Neural cell (in vitro differentiated cells): ENCODE measurements around the gene ASIC4. TPM values are rescaled to one million over a fixed set of nuclear protein-coding genes. Genes with fewer than 3 reads are reported as not detected.

ENCODE experiments used
- H2AFZ ChIP-seq: fragments of 200-600, 300-800 bp; sonication (generic), shearing (Covaris generic); 2 replicates; pipeline ENCODE4 v1.6.0; 2014; ENCODE audit warnings: low read depth, mild to moderate bottlenecking, antibody characterized with exemption, low read length, moderate library complexity
- H3F3A ChIP-seq: fragments of 200-600 bp; shearing (Covaris generic); 2 replicates; pipeline ENCODE4 v1.6.1; 2016; ENCODE audit warnings: mild to moderate bottlenecking, moderate library complexity, mixed read lengths, antibody characterized with exemption, low read length; ENCODE audit not compliant: insufficient read depth, poor library complexity, severe bottlenecking
- H3K27ac ChIP-seq: fragments of 200-600, 300-800 bp; sonication (generic), shearing (Covaris generic); 2 replicates; pipeline ENCODE4 v1.5.1; 2014; ENCODE audit warnings: mild to moderate bottlenecking, low read length, moderate library complexity
- H3K27me3 ChIP-seq: fragments of 300-800, 200-600 bp; sonication (generic), shearing (Covaris generic); 2 replicates; pipeline ENCODE4 v1.6.0; 2014; ENCODE audit warnings: mild to moderate bottlenecking, low read depth, low read length, moderate library complexity; ENCODE audit not compliant: insufficient read depth
- H3K36me3 ChIP-seq: fragments of 300-800, 200-600 bp; sonication (generic), shearing (Covaris generic); 2 replicates; pipeline ENCODE4 v1.5.1; 2014; ENCODE audit warnings: mild to moderate bottlenecking, antibody characterized with exemption, low read length, moderate library complexity; ENCODE audit not compliant: insufficient read depth
- H3K4me2 ChIP-seq: fragments of 300-800, 200-600 bp; sonication (generic), shearing (Covaris generic); 2 replicates; pipeline ENCODE4 v1.6.0; 2014; ENCODE audit warnings: mild to moderate bottlenecking, low read length
- H3K4me3 ChIP-seq: fragments of 300-800, 200-600 bp; sonication (generic), shearing (Covaris generic); 2 replicates; pipeline ENCODE4 v1.5.1; 2014; ENCODE audit warnings: mild to moderate bottlenecking, low read length, moderate library complexity
- H3K79me2 ChIP-seq: fragments of 200-600 bp; shearing (Covaris generic); replicated peaks from 2 replicates; pipeline ENCODE4 v1.6.0; 2014; ENCODE audit warnings: mild to moderate bottlenecking, low read length, moderate library complexity; ENCODE audit not compliant: insufficient read depth
- H3K9ac ChIP-seq: fragments of 300-800, 200-600 bp; sonication (generic), shearing (Covaris generic); 2 replicates; pipeline ENCODE4 v1.6.1; 2016; ENCODE audit warnings: mild to moderate bottlenecking, low read length, mixed read lengths
- H3K9me2 ChIP-seq: fragments of 200-600 bp; shearing (Covaris generic); 2 replicates; pipeline ENCODE4 v1.6.1; 2016; ENCODE audit warnings: mild to moderate bottlenecking, low read length, mixed read lengths; ENCODE audit not compliant: insufficient read depth
- H3K9me3 ChIP-seq: fragments of 200-600, 300-800 bp; sonication (generic), shearing (Covaris generic); 2 replicates; pipeline ENCODE4 v1.6.1; 2016; ENCODE audit warnings: mild to moderate bottlenecking, mixed run types, low read length, moderate library complexity, mixed read lengths
- H4K20me1 ChIP-seq: fragments of 200-600 bp; shearing (Covaris generic); 2 replicates; pipeline ENCODE4 v1.6.1; 2016; ENCODE audit warnings: mild to moderate bottlenecking, mixed run types; ENCODE audit not compliant: insufficient read depth
- CTCF ChIP-seq: fragments of 450-650 bp; IDR thresholded peaks from 2 replicates; pipeline ENCODE4 v1.5.1; 2014; ENCODE audit warnings: antibody characterized with exemption, mild to moderate bottlenecking, moderate library complexity; ENCODE audit not compliant: poor library complexity, severe bottlenecking
- EP300 ChIP-seq: fragments of 450-650 bp; conservative IDR thresholded peaks from 2 replicates; pipeline ENCODE4 v1.6.1; 2014; ENCODE audit warnings: antibody characterized with exemption, mild to moderate bottlenecking, moderate library complexity; ENCODE audit not compliant: poor library complexity, severe bottlenecking
- EZH2 ChIP-seq: fragments of 200-600, 300-800 bp; shearing (Covaris generic), sonication (generic); IDR thresholded peaks from 2 replicates; pipeline ENCODE4 v1.6.1; 2014; ENCODE audit warnings: antibody characterized with exemption, low read length, borderline replicate concordance, mild to moderate bottlenecking; ENCODE audit not compliant: insufficient read depth, poor library complexity, severe bottlenecking
- MXI1 ChIP-seq: fragments of 450-650 bp; conservative IDR thresholded peaks from 2 replicates; pipeline ENCODE4 v1.6.1; 2014; ENCODE audit warnings: antibody characterized with exemption, mild to moderate bottlenecking; ENCODE audit not compliant: poor library complexity, severe bottlenecking
- POLR2AphosphoS5 ChIP-seq: IDR thresholded peaks from 2 replicates; pipeline ENCODE4 v1.6.1; 2012
- RAD21 ChIP-seq: fragments of 450-650 bp; conservative IDR thresholded peaks from 2 replicates; pipeline ENCODE4 v1.6.1; 2014; ENCODE audit warnings: antibody characterized with exemption, mild to moderate bottlenecking, moderate library complexity
- REST ChIP-seq: IDR thresholded peaks from 2 replicates; pipeline ENCODE4 v1.6.1; 2012; ENCODE audit warnings: borderline replicate concordance
- SMC3 ChIP-seq: fragments of 450-650 bp; conservative IDR thresholded peaks from 2 replicates; pipeline ENCODE4 v1.6.1; 2014; ENCODE audit warnings: antibody characterized with exemption, mild to moderate bottlenecking, moderate library complexity; ENCODE audit not compliant: poor library complexity
- TAF1 ChIP-seq: IDR thresholded peaks from 2 replicates; pipeline ENCODE4 v1.6.1; 2012; ENCODE audit warnings: low read depth
- polyA plus RNA-seq: library from polyadenylated mRNA; depleted of rRNA; stranded (reverse); fragments of >200 nt; gene quantifications from 2 replicates; pipeline ENCODE4 v1.2.3, GENCODE V29; 2014

Gene ASIC4
- polyA plus RNA-seq, 1 donor from 2014 or later, result 2.7 TPM

- H3K79me2 ChIP-seq, result no peaks in the 10 kb centered on the region
- no peaks in the 10 kb centered on the region for H3K36me3 ChIP-seq
- H3K9me2 ChIP-seq, result no peaks in the 10 kb centered on the region
- no peaks in the 10 kb centered on the region for H4K20me1 ChIP-seq
- H3F3A ChIP-seq, result no peaks in the 10 kb centered on the region
- no peak overlapping the region for H3K27ac ChIP-seq
- TF ChIP-seq MXI1 (no peak), EP300 (no peak), SMC3 (no peak), EZH2 (no peak), POLR2AphosphoS5 (no peak), RAD21 (no peak), TAF1 (no peak), CTCF (no peak), REST (no peak)
- H3K9me3 ChIP-seq, result no peaks in the 10 kb centered on the region
- no peak overlapping the region for H3K9ac ChIP-seq
- peaks cover 7% of the 10 kb centered on the region for H3K27me3 ChIP-seq
- no peak overlapping the region for H3K4me2 ChIP-seq
- no peak overlapping the region for H3K4me3 ChIP-seq
- H2AFZ ChIP-seq, result no peak overlapping the region
These were observed 17.5 kb downstream of the ASIC4 start for GRCh38 chr2:219531639-219532377.

GRCh38 chr2:219532378-219532649 is 18.0 kb downstream of the ASIC4 start:
- H3F3A ChIP-seq, result no peaks in the 10 kb centered on the region
- no peaks in the 10 kb centered on the region for H3K9me2 ChIP-seq
- no peaks in the 10 kb centered on the region for H3K79me2 ChIP-seq
- TF ChIP-seq POLR2AphosphoS5, result no peak
- no peak for TF ChIP-seq RAD21
- no peak for TF ChIP-seq CTCF
- TF ChIP-seq EP300, result no peak
- TF ChIP-seq EZH2, result no peak
- no peak for TF ChIP-seq REST
- no peak for TF ChIP-seq TAF1
- no peak for TF ChIP-seq SMC3
- no peak for TF ChIP-seq MXI1
- H3K4me3 ChIP-seq, result no peak overlapping the region
- H3K27ac ChIP-seq, result no peak overlapping the region
- no peak overlapping the region for H2AFZ ChIP-seq
- no peak overlapping the region for H3K9ac ChIP-seq
- H3K36me3 ChIP-seq, result no peaks in the 10 kb centered on the region
- no peaks in the 10 kb centered on the region for H4K20me1 ChIP-seq
- peaks cover 7% of the 10 kb centered on the region for H3K27me3 ChIP-seq
- H3K9me3 ChIP-seq, result no peaks in the 10 kb centered on the region
- no peak overlapping the region for H3K4me2 ChIP-seq
